RCC 7860 (cell line): ENCODE results near the gene PHF20.
"Not testable (repeated sequence)": the region's sequence is repeated elsewhere in the genome, so short reads cannot be mapped to it uniquely, and the experiment has no call there.

ENCODE experiments used
- DNase-seq: peaks from one replicate; pipeline ENCODE4 v3.0.0-alpha.2; 2015; ENCODE audit warnings: low spot score
- FAIRE-seq: peaks from 2 replicates; lab custom pipeline; 2012; peaks lifted over from hg19 to GRCh38; lab: Jason Lieb, UNC

The PHF20 gene

DNA sequence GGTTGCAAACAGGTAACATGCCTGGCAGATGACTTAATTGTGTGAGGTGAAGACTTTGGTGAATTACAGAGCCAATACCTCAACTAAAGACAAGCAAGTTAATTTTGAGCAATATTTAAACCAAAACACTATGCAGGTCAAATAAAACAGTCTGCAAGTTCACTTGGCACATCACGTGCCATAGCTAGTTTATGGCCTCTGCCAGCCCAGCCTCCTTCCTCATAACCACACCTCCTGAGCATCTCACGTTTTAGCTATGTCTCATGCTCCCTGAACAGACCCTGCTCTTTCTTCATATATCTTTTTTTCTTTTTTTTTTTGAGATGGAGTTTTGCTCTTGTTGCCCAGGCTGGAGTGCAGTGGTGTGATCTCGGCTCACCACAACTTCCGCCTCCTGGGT, 192.1 kb downstream of the PHF20 start:
- FAIRE-seq (no peak), DNase-seq (no peak)

DNA sequence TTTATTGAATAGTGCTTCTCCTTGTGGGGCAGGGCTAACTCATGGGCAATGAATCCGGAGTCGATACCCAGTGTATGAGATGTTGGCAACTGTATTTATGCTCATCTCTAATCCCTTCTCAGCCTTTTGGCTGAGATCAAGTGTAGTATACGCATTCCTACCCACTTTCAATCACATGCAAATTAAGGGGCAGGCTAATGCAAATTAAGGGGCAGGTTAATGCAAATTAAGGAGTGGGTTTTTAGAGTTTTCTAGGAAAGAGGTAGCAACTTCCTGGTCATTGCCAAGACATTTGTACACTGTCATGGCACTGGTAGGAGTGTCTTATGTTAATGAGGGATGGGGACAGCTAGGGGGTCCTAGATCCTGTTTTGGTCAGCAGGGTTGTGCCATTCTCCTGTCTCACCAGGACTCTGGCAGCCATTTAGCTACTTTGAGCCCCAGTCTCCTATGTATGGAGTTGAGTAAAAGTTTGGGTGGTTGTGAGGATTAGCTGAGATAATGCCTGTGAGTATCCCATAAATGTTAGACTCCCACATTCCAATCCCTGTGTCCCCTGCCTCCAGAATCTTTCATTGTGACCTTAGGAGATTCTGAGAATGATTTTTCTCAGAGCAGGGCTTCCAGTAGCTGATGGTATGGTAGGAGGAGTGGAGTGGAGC, 196.3 kb downstream of the PHF20 start, which contains the start of gene CNBD2:
Gene CNBD2, plus strand, starts transcription at position 612 of the 662 bp plus-strand sequence. CDS start 173 bp downstream, outside the sequence.
- FAIRE-seq (no peak), DNase-seq (no peak)

DNA sequence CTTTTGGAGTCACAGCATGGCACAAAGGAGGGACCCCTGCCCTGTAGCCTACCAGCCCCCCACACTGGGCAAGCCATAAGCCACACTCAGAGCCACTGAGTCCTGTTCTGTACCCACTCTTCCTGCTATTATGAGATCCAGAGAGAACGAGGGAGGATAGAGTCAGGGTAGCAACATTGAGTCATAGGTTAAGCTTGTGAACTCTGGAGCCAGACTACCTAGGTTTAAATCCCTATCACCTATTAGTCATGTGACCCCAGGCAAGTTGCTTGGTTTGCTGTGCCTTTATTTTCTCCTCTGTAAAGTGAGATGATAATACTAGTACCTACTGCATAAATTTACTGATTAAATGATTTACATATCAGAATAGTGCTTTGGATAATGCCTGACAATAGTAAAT, 197.1 kb downstream of the PHF20 start:
- FAIRE-seq, result no peak

DNA sequence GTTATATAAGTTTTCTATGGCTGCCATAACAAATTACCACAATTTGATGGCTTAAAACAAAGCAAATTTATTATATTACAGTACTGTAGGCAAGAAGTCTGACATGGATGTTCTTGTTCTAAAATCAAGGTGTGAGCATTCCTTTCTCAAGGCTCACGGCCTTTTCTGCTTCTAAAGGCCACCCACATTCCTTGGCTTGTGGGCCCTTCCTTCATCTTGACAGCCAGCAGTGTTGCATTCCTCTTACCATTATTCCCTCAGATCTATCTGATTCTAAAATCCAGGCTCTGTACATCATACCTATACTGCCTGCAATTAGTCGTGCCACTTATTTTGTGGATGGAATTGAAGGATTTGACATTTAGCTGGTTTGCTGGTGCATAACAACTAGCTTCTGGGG, 200.2 kb downstream of the PHF20 start:
- no peak for FAIRE-seq
- no peak for DNase-seq

More for the DNA sequence above, 197.1 kb downstream of the PHF20 start:
- DNase-seq, result no peak

DNA sequence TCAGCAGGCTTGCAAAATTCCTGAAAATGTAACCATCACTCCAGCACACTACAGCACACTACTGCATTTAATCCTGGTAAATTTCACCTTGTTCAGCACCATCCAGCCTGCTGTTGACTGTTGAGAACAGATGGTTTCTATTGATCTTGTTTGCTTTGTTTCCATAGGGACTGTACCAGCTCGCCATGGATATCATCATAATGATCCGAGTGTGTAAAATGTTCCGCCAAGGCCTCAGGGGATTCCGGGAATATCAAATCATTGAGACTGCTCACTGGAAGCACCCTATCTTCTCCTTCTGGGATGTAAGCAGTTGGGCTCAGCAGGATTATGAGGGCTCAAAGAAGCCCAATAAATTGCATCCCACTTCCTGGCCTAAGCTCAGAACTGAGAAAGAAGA, 200.6 kb downstream of the PHF20 start:
- no peak for FAIRE-seq

DNA sequence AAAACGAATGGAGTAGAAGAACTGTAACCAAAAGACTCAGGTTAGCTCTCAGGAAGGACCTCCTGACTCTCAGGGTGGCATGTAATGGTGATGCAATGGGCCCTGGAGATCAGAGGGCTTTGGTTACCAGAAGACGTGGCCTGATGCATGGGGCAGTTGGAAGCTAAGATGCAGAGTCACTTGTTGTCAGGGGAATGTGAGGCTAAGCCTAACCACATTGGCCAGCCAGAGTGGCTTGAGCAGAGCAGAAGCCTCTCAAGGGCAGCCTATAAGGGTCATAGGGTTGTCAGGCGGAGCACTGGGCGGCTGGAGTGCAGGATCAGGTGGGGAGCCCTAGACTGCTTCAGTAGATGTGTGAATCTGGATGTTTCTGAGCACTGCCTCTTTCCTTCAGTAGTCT, 202.4 kb downstream of the PHF20 start:
- DNase-seq (no peak), FAIRE-seq (no peak)

More for the DNA sequence above, 200.6 kb downstream of the PHF20 start:
- no peak for DNase-seq

DNA sequence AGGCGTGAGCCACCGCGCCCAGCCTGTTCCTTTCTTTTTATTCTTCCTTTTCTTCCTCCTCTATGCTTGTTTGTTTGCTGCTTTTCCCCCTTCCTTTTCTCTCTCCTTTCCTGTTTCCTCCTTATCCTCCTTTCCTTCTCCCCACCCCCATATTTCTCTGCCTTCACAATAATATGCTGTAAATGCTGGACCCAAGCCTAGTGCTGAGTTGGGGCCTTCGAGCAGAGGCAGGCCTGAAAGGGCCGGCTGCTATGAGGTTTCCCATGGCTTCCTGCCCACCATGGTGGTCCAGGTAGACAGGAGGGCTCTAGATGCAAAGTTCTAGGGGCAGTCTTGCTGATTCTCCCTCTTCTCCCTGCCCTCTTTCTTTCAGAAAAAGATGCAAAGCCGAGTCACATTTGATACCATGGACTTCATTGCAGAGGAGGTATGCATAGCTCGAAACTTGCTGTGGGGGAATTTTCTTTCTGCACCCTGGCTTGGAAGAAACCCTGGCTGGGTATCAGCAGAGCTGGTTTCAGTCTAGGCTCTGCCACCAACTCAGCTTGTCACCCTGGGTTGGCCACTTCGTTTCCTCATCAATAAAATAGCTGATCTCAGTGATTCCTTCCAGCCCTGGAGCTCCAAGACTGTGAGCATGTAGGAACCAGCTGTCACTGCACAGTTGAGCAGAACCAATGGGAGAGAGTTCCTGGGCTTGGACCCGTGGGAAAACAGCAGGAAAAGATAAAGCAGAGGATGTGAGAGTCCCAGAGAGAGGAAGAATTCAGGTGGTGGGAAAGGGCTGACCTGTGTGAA, 204.0 kb downstream of the PHF20 start:
- FAIRE-seq (no peak), DNase-seq (no peak)

DNA sequence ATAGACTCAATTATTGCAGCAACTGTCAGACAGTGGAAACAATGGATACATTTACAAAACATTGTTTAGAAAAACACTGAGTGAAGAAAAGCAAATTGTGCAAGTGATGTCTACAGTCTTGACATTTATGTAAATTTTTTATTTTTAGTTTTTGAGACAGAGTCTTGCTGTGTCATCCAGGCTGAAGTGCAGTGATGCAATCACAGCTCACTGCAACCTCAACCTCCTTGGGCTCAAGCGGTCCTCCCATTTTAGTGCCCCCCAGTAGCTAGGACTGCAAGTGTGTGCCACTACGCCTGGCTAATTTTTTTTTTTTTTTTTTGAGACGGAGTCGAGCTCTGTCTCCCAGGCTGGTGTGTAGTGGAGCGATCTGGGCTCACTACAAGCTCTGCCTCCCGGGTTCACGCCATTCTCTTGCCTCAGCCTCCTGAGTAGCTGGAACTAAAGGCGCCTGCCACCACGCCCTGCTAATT, 206.3 kb downstream of the PHF20 start:
- DNase-seq (no peak), FAIRE-seq (no peak)

DNA sequence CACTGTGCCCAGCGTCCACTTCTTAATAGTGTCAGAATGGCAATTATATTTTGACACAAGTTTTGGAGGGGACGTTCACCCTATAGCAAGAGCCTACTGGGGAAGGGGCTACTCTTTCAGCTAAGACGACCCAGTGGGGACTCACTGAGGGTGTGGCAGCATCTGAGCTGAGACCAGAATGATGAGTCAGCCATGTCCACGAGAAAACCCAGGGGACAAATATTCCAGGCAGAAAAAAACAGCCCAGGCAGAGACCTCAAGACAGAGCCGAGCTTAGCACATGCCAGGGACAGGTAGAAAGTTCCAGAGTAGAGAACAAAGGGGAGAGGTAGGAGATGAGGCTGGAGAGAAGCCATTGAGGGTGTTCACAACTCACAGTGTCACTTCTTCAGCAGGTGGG, 207.7 kb downstream of the PHF20 start:
- DNase-seq (no peak), FAIRE-seq (no peak)

DNA sequence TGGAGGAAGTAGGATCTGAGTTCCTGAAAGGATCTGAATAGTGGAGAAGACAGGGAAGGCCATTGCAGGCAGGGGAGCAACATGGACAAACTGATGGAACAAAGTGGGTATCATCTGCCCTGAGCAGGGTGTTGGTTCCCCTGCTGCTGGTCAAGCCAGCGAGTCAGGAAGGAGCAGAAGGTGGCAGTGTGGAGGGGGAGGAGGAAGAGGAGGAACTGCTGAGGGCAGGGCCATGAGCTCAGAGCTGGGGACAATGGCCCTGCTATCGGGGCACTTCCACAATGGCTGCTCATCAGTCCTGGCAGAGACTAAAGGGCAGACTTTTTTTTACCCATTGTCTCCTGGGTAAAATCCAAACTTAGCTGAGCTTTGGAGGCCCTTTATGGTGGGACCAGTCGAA, 210.2 kb downstream of the PHF20 start:
- DNase-seq (no peak), FAIRE-seq (no peak)

DNA sequence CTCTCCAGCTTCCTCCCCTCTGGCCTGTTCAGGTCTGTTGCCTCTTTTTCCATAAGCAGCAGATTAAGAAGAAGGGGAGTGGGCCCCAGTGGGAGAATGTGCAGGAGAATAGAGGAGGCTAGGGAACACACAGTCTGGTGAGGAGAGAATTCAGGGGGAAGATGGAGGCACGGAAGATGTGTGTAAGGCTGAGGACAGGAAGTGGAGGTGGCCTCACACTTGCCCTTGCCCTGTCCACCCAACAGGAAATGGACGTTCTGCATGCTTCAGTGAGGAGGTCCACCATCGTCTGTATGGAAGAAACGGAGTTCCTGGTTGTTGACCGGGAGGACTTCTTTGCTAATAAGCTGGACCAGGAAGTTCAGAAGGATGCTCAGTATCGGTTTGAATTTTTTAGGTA, 212.6 kb downstream of the PHF20 start:
- no peak for FAIRE-seq
- DNase-seq, result no peak

DNA sequence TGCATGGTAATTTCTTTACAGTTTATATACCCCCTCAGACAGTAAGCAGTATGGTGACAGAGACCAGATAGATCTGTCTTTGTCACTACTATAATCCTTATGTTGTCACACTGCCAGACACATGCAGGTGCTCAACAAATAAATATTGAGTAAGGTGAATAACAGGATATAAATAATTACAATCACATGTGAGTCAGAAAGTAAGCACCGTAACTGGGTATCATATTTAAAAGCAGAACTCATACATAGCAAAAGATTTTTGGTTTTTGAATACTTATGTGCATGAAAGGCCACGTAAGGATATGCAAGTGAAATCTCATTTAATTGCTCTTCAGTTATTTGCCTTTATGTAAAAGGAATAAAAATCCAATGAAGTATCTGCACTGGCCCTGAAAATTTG, 214.0 kb downstream of the PHF20 start:
- FAIRE-seq, result no peak
- no peak for DNase-seq

DNA sequence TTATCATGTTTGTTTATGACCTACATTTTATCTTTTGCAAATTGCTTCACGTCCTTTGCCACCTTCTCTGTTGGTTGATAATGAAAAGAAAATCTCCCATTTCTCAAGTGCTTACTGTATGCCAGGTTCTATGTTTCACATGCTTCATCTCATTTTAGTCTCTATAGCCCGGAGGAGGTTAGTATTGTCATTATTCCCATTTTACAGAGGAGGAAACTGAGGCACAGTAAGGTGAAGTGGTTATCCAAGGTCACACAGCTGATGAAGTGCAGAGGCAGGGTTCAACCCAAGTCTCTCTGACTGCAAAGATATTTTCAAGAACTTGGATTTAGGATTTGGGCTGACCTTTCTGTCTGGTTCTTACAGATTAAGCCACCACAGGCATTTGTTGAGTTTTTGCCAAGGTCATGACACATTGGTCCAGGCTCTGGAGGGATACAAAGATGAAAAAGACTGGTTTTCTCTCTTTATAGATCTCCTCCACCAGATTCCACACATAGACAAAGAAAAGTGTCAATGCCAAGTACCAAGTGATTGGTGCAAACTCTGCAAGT, 217.2 kb downstream of the PHF20 start:
- FAIRE-seq (no peak), DNase-seq (no peak)

DNA sequence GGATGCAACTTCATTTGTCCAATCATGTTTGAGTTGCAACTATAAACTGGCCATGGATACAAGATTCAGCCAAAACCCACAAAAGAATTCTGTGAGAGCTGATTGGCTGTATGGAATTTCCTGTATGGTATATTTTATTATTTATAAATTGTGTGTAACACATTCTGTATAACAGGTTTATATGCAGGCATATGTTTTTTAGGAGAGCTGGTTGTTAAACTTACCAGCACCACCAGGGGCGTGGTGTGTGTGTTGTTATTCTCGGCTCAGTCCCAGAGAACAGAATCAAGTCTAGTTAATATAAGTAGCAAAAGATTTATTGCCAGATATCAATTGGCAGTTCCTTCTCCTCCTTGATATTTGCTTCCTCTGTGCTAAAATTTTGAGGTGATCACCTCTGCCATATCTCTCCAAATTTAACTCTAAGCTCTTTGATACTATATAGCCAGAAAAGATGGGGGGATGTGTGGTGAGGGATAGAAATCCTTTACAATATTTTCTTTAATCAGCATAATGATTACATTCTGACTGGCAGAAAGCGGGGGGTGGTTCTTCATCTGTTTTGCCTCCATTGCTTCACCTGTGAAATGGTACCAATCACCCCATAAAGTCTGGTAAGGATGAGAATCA, 219.4 kb downstream of the PHF20 start:
- FAIRE-seq, result peak; percentile 59
- no peak for DNase-seq

DNA sequence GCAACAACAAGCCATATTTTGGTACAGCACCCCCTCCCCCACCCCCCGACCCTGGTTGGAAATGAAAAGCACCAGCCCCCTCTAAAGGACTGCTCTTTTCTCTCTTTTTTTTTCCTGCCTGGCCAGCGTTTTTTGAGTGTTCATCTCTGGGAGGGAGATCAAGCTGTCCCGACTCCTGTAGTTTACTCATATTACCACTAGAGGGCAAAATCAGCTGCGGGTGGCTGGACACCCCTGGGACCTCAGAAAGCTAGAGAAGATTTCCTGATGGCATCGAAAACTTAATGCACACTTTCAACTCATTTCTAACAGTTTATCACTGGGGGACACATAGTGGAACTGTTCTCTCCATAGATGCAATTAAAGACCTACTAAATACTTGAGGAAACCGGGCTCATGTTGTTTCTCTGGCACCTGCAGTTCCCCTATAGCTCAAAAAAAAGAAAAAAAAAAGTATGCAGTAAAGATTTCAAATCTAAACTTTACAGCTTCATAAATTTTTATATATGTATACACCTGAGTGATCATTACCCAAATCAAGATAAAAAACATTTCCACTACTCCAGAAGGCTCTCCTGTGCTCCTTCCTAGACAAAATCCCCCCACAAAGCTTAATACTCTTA, 221.0 kb downstream of the PHF20 start:
- FAIRE-seq (peak; percentile 75), DNase-seq (peak; percentile 62)

DNA sequence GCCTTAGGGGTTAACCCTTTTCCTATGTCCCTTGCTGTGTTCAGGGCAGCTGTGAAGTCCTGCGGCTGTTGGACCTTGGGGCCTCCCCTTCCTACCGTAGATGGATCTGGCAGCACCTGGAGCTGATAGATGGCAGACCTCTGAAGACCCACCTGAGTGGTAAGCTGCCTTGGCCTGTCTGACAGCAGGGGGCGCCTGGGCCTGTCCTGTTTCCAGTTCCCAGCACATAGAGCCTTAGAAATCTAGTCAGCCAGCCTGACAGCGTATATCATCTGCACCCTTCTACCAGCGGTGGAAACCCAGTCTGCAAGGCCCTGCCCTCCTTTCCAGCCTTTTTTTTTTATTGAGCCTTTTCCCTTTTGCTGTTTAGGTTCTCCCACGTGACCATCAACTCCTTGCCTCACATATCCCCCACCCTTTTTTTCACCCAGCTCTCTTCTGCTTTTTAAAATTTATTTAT, 223.2 kb downstream of the PHF20 start:
- FAIRE-seq (peak; percentile 14), DNase-seq (peak; percentile 78)

DNA sequence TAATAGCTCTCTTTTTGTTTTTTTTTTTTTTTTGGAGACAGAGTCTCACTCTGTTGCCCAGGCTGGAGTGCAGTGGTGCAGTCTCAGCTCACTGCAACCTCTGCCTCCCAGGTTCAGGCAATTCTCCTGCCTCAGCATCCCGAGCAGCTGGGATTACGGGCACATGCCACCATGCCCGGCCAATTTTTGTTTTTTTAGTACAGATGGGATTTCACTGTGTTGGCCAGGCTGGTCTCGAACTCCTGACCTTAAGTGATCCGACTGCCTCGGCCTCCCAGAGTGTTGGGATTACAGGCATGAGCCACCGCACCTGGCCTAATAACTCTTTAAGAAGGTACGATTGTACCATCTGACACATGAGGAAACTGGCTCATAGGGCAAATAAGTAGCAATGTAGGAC, 224.7 kb downstream of the PHF20 start:
- DNase-seq, FAIRE-seq: not testable (repeated sequence)
